WTC11 (cell line): ENCODE data around the gene PPARA.

ENCODE experiments used
- ATF1 ChIP-seq: sonication (generic); formaldehyde crosslinking; IDR thresholded peaks from 2 replicates; pipeline ENCODE4 v1.8.1; 2023; ENCODE audit warnings: mild to moderate bottlenecking, moderate library complexity, missing genetic modification reagents
- CTCF ChIP-seq: fragments of 200-600 bp; IDR thresholded peaks from 2 replicates; pipeline ENCODE4 v1.8.0; 2022; ENCODE audit warnings: antibody characterized with exemption
- E2F5 ChIP-seq: sonication (generic); formaldehyde crosslinking; IDR thresholded peaks from 2 replicates; pipeline ENCODE4 v1.8.1; 2022; ENCODE audit warnings: mild to moderate bottlenecking, moderate library complexity, missing genetic modification reagents
- ERG ChIP-seq: fragments of 250-450 bp; sonication (Bioruptor Pico); IDR thresholded peaks from 2 replicates; pipeline ENCODE4 v1.8.0; 2021; ENCODE audit warnings: mild to moderate bottlenecking
- FOXP1 ChIP-seq: sonication (generic); formaldehyde crosslinking; IDR thresholded peaks from 2 replicates; pipeline ENCODE4 v1.8.0; 2022; ENCODE audit warnings: missing genetic modification reagents, mild to moderate bottlenecking, moderate library complexity, borderline replicate concordance
- HMGXB4 ChIP-seq: sonication (generic); formaldehyde crosslinking; IDR thresholded peaks from 2 replicates; pipeline ENCODE4 v1.8.1; 2023; ENCODE audit warnings: mild to moderate bottlenecking, moderate library complexity, missing genetic modification reagents
- IRF2 ChIP-seq: sonication (generic); formaldehyde crosslinking; IDR thresholded peaks from 2 replicates; pipeline ENCODE4 v1.8.0; 2022; ENCODE audit warnings: low read depth, missing genetic modification reagents, borderline replicate concordance
- JAZF1 ChIP-seq: fragments of 250-450 bp; sonication (Bioruptor Pico); IDR thresholded peaks from 2 replicates; pipeline ENCODE4 v1.9.0; 2021; ENCODE audit warnings: moderate library complexity, mild to moderate bottlenecking, inconsistent platforms
- JUN ChIP-seq: sonication (generic); formaldehyde crosslinking; IDR thresholded peaks from 2 replicates; pipeline ENCODE4 v1.8.0; 2023; ENCODE audit warnings: mild to moderate bottlenecking, missing genetic modification reagents
- USF2 ChIP-seq: sonication (generic); formaldehyde crosslinking; IDR thresholded peaks from 2 replicates; pipeline ENCODE4 v1.8.1; 2023; ENCODE audit warnings: mild to moderate bottlenecking, missing genetic modification reagents, moderate library complexity
- ZNF281 ChIP-seq: sonication (generic); formaldehyde crosslinking; IDR thresholded peaks from 2 replicates; pipeline ENCODE4 v1.8.0; 2023; ENCODE audit warnings: mild to moderate bottlenecking, missing genetic modification reagents
- ZNF512 ChIP-seq: sonication (generic); formaldehyde crosslinking; IDR thresholded peaks from 2 replicates; pipeline ENCODE4 v1.8.1; 2022; ENCODE audit warnings: missing genetic modification reagents, borderline replicate concordance
- TF ChIP-seq, protein P1 (sequence below): sonication (generic); formaldehyde crosslinking; IDR thresholded peaks from 2 replicates; pipeline ENCODE4 v1.8.1; 2023; ENCODE audit warnings: mild to moderate bottlenecking, missing genetic modification reagents, borderline replicate concordance

GRCh38 chr22:46165977-46166376, 15.7 kb downstream of the PPARA start:
- TF ChIP-seq CTCF (no peak), FOXP1 (no peak), HMGXB4 (CRISPR knock-in tag) (no peak), ATF1 (CRISPR knock-in tag) (no peak), ERG (no peak), E2F5 (CRISPR knock-in tag) (no peak), IRF2 (CRISPR knock-in tag) (no peak), ZNF512 (CRISPR knock-in tag) (no peak), JAZF1 (no peak), ZNF281 (CRISPR knock-in tag) (no peak), USF2 (CRISPR knock-in tag) (no peak), JUN (CRISPR knock-in tag) (no peak)
- TF ChIP-seq, protein P1, sequence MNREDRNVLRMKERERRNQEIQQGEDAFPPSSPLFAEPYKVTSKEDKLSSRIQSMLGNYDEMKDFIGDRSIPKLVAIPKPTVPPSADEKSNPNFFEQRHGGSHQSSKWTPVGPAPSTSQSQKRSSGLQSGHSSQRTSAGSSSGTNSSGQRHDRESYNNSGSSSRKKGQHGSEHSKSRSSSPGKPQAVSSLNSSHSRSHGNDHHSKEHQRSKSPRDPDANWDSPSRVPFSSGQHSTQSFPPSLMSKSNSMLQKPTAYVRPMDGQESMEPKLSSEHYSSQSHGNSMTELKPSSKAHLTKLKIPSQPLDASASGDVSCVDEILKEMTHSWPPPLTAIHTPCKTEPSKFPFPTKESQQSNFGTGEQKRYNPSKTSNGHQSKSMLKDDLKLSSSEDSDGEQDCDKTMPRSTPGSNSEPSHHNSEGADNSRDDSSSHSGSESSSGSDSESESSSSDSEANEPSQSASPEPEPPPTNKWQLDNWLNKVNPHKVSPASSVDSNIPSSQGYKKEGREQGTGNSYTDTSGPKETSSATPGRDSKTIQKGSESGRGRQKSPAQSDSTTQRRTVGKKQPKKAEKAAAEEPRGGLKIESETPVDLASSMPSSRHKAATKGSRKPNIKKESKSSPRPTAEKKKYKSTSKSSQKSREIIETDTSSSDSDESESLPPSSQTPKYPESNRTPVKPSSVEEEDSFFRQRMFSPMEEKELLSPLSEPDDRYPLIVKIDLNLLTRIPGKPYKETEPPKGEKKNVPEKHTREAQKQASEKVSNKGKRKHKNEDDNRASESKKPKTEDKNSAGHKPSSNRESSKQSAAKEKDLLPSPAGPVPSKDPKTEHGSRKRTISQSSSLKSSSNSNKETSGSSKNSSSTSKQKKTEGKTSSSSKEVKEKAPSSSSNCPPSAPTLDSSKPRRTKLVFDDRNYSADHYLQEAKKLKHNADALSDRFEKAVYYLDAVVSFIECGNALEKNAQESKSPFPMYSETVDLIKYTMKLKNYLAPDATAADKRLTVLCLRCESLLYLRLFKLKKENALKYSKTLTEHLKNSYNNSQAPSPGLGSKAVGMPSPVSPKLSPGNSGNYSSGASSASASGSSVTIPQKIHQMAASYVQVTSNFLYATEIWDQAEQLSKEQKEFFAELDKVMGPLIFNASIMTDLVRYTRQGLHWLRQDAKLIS (CRISPR knock-in tag): no peak
